HUES6 (cell line): Measurements from ENCODE around the gene ARCN1.

ENCODE experiments used
- H3K27ac ChIP-seq: 2 replicates; pipeline ENCODE4 v1.7.0; 2013; ENCODE audit warnings: low read depth, mild to moderate bottlenecking, low read length, inconsistent platforms
- H3K27me3 ChIP-seq: 2 replicates; pipeline ENCODE4 v1.6.1; 2013; ENCODE audit warnings: low read length; ENCODE audit not compliant: control insufficient read depth, insufficient read depth
- H3K36me3 ChIP-seq: 2 replicates; pipeline ENCODE4 v1.6.1; 2013; ENCODE audit warnings: low read length; ENCODE audit not compliant: control insufficient read depth, insufficient read depth
- H3K4me1 ChIP-seq: 2 replicates; pipeline ENCODE4 v1.6.1; 2013; ENCODE audit warnings: low read length; ENCODE audit not compliant: control insufficient read depth, insufficient read depth
- H3K4me3 ChIP-seq: 2 replicates; pipeline ENCODE4 v1.5.1; 2013; ENCODE audit warnings: low read depth, low read length
- H3K9ac ChIP-seq: one replicate; pipeline ENCODE4 v1.6.1; 2013; ENCODE audit warnings: mild to moderate bottlenecking, low read length
- H3K9me3 ChIP-seq: 2 replicates; pipeline ENCODE4 v1.6.1; 2013; ENCODE audit warnings: low read depth, low read length; ENCODE audit not compliant: control insufficient read depth, insufficient read depth

Gene ARCN1

GRCh38 chr11:118614511-118614910, 42.3 kb downstream of the ARCN1 start:
- Histone ChIP-seq H3K4me1 (peaks cover 52% of the 10 kb centered on the region), H3K27ac (no peak overlapping the region), H3K4me3 (no peak overlapping the region), H3K9ac (no peak overlapping the region), H3K9me3 (no peaks in the 10 kb centered on the region), H3K27me3 (peaks cover 19% of the 10 kb centered on the region), H3K36me3 (no peaks in the 10 kb centered on the region)

- H3K4me1 ChIP-seq: peaks cover 58% of the 10 kb centered on the region
- H3K9ac ChIP-seq: peak overlapping the region; percentile 8
Measured at GRCh38 chr11:118615282-118615975, 43.2 kb downstream of the ARCN1 start.

GRCh38 chr11:118615976-118616371, 43.8 kb downstream of the ARCN1 start:
- peaks cover 5% of the 10 kb centered on the region for H3K27me3 ChIP-seq
- H3K36me3 ChIP-seq: no peaks in the 10 kb centered on the region
- peaks cover 64% of the 10 kb centered on the region for H3K4me1 ChIP-seq
- H3K4me3 ChIP-seq: peak overlapping the region; percentile 22; the same call in 1 of the 2 replicates
- peak overlapping the region; percentile 8 for H3K9ac ChIP-seq
- H3K27ac ChIP-seq: no peak overlapping the region
- H3K9me3 ChIP-seq: no peaks in the 10 kb centered on the region

More at GRCh38 chr11:118615282-118615975, 43.2 kb downstream of the ARCN1 start:
- Histone ChIP-seq H3K27me3 (peaks cover 10% of the 10 kb centered on the region), H3K9me3 (no peaks in the 10 kb centered on the region), H3K36me3 (no peaks in the 10 kb centered on the region), H3K27ac (no peak overlapping the region), H3K4me3 (peak overlapping the region; percentile 22; the same call in 1 of the 2 replicates)

GRCh38 chr11:118618115-118618990, 46.1 kb downstream of the ARCN1 start:
- Histone ChIP-seq H3K4me3 (no peak overlapping the region), H3K9me3 (no peaks in the 10 kb centered on the region), H3K36me3 (no peaks in the 10 kb centered on the region), H3K4me1 (peaks cover 69% of the 10 kb centered on the region), H3K9ac (no peak overlapping the region), H3K27ac (no peak overlapping the region), H3K27me3 (no peaks in the 10 kb centered on the region)

GRCh38 chr11:118618991-118619375, 46.8 kb downstream of the ARCN1 start:
- Histone ChIP-seq H3K27me3 (no peaks in the 10 kb centered on the region), H3K9me3 (no peaks in the 10 kb centered on the region), H3K4me3 (no peak overlapping the region), H3K4me1 (peaks cover 65% of the 10 kb centered on the region), H3K9ac (no peak overlapping the region), H3K27ac (no peak overlapping the region), H3K36me3 (no peaks in the 10 kb centered on the region)

GRCh38 chr11:118619444-118620197, 47.4 kb downstream of the ARCN1 start:
- peaks cover 59% of the 10 kb centered on the region for H3K4me1 ChIP-seq
- H3K4me3 ChIP-seq: no peak overlapping the region
- H3K36me3 ChIP-seq: no peaks in the 10 kb centered on the region
- H3K9me3 ChIP-seq: no peaks in the 10 kb centered on the region
- H3K9ac ChIP-seq: no peak overlapping the region
- H3K27ac ChIP-seq: no peak overlapping the region
- H3K27me3 ChIP-seq: no peaks in the 10 kb centered on the region

GRCh38 chr11:118620529-118621070, 48.4 kb downstream of the ARCN1 start:
- Histone ChIP-seq H3K4me3 (peak overlapping the region; percentile 77), H3K36me3 (peaks cover 10% of the 10 kb centered on the region), H3K27me3 (no peaks in the 10 kb centered on the region), H3K9me3 (no peaks in the 10 kb centered on the region), H3K9ac (peak overlapping the region; percentile 42), H3K4me1 (peaks cover 56% of the 10 kb centered on the region), H3K27ac (peak overlapping the region; percentile 55; the same call in 1 of the 2 replicates)

- H3K9me3 ChIP-seq: no peaks in the 10 kb centered on the region
- peaks cover 53% of the 10 kb centered on the region for H3K4me1 ChIP-seq
- H3K4me3 ChIP-seq: peak overlapping the region; percentile 77
- no peaks in the 10 kb centered on the region for H3K27me3 ChIP-seq
- H3K27ac ChIP-seq: peak overlapping the region; percentile 66
- peak overlapping the region; percentile 52 for H3K9ac ChIP-seq
- H3K36me3 ChIP-seq: peaks cover 13% of the 10 kb centered on the region
Measured at GRCh38 chr11:118621071-118621783, 49.0 kb downstream of the ARCN1 start.

GRCh38 chr11:118621784-118622375, 49.7 kb downstream of the ARCN1 start:
- H3K36me3 ChIP-seq: peaks cover 15% of the 10 kb centered on the region
- H3K27ac ChIP-seq: peak overlapping the region; percentile 66; the same call in 1 of the 2 replicates
- peak overlapping the region; percentile 52 for H3K9ac ChIP-seq
- H3K4me1 ChIP-seq: peaks cover 48% of the 10 kb centered on the region
- peak overlapping the region; percentile 77 for H3K4me3 ChIP-seq
- no peaks in the 10 kb centered on the region for H3K9me3 ChIP-seq
- H3K27me3 ChIP-seq: no peaks in the 10 kb centered on the region
